Measurements from ENCODE around the gene ASB3. TPM values are rescaled to one million over a fixed set of nuclear protein-coding genes. Genes with fewer than 3 reads are reported as not detected.

The ASB3 gene
- total RNA-seq, 1 experiment from 2014 or later: 23.1 TPM

DNA sequence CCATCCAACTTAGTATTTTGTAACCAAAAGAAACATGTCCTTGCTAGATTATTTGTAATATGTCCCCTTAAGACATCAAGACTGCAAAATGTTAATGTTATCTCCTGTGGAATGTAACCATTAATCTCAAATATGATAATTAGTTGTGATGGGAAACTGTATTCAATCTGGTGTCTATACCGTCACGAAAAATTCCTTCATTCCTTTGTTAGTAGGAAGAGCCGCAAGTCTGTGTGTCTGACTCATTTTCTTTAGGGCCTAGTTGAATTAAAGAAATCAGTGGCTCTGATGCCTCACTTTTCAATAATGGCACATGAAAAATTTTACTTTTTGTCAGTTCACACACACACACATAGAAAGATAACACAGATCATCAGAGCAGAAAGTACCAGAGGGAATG lies 146.3 kb downstream of the ASB3 start:
- H3K4me1 Mint-ChIP-seq: peaks cover 21 to 26% of the 10 kb centered on the region in 2 experiments
- H3K56ac ChIP-seq (ENCODE audit: insufficient read length, low read depth, low read length): no peak overlapping the region
- no peaks in the 10 kb centered on the region for H3K27me3 ChIP-seq (ENCODE audit: insufficient read depth, low read length)
- no peak overlapping the region for H2AFZ ChIP-seq (ENCODE audit: low read length)
- H4K8ac ChIP-seq (replicated peaks; ENCODE audit: insufficient read length, low read depth, low read length): no peak overlapping the region
- no peak overlapping the region for H3K9ac ChIP-seq (ENCODE audit: extremely low read depth, insufficient read length, low read length)
- no peak overlapping the region for H3K4me2 ChIP-seq (ENCODE audit: insufficient read depth, insufficient read length, low read length)
- H3T11ph ChIP-seq (ENCODE audit: low read length): no peak overlapping the region
- no peak overlapping the region for H2BK15ac ChIP-seq (ENCODE audit: low read depth, low read length)
- no peak overlapping the region for H3K4ac ChIP-seq (ENCODE audit: low read depth, low read length)
- no peaks in the 10 kb centered on the region for H3K79me2 ChIP-seq (ENCODE audit: insufficient read depth, low read length)
- peaks cover 5% of the 10 kb centered on the region; the same call in 1 of the 2 replicates for H3K4me1 ChIP-seq (ENCODE audit: insufficient read depth, low read length)
- no peak overlapping the region for H3K4me3 Mint-ChIP-seq
- H3K27me3 Mint-ChIP-seq (ENCODE audit: low read depth): peaks cover 2% of the 10 kb centered on the region; the same call in 1 of the 2 replicates
- no peak overlapping the region for H3K14ac ChIP-seq (ENCODE audit: insufficient read depth, low read length)
- H3K79me1 ChIP-seq (ENCODE audit: insufficient read depth, low read depth, low read length, poor library complexity, severe bottlenecking): no peaks in the 10 kb centered on the region
- H2BK12ac ChIP-seq (ENCODE audit: insufficient read length, low read depth, low read length): no peak overlapping the region
- H3K27ac Mint-ChIP-seq: no peak overlapping the region
- no peaks in the 10 kb centered on the region for H3K23me2 ChIP-seq (ENCODE audit: insufficient read length, low read depth, low read length, poor library complexity, severe bottlenecking)
- H3K23ac ChIP-seq (ENCODE audit: insufficient read length, low read depth, low read length): no peak overlapping the region
- no peaks in the 10 kb centered on the region for H4K20me1 ChIP-seq (ENCODE audit: control insufficient read depth, insufficient read depth, insufficient read length)
- no CpG with 5 or more reads among the region's 3 CpGs for WGBS (ENCODE audit: extremely low coverage, insufficient read length, low lambda C conversion rate)
- H2BK20ac ChIP-seq (ENCODE audit: low read depth, low read length, poor library complexity, severe bottlenecking): no peak overlapping the region
- H4K91ac ChIP-seq (ENCODE audit: insufficient read length, low read depth, low read length): no peak overlapping the region
- peaks cover 0 to 8% (median 0%) of the 10 kb centered on the region in 3 experiments; a peak in 3 of 7 replicates for H3K36me3 Mint-ChIP-seq (ENCODE audit: insufficient read depth in 1 of 3, low read depth in 3 of 3)
- H2AK5ac ChIP-seq (ENCODE audit: insufficient read length, low read length): no peak overlapping the region
- no peak for DNase-seq
- no peak overlapping the region for H2BK120ac ChIP-seq (ENCODE audit: low read depth, low read length, poor library complexity, severe bottlenecking)
- no peak overlapping the region for H4K5ac ChIP-seq (ENCODE audit: insufficient read length, low read depth, low read length)
- no peak overlapping the region for H3K27ac ChIP-seq (ENCODE audit: insufficient read length, low read depth, low read length)
- H2BK5ac ChIP-seq (ENCODE audit: insufficient read length, low read length): no peak overlapping the region
- peaks cover 0 to 2% of the 10 kb centered on the region in 2 experiments; a peak in 1 of 5 replicates for H3K9me3 Mint-ChIP-seq
- no peak for TF ChIP-seq CTCF (conservative IDR thresholded peaks at IDR 0.05)
- no peak overlapping the region for H3K18ac ChIP-seq (ENCODE audit: insufficient read length, low read depth, low read length)
- no peaks in the 10 kb centered on the region for H3K9me3 ChIP-seq (ENCODE audit: control insufficient read depth, low read depth, low read length)

All from H9 (cell line).